Keratinocyte (primary cell): ENCODE measurements around the gene F5. TPM values are rescaled to one million over a fixed set of nuclear protein-coding genes. Genes with fewer than 3 reads are reported as not detected.

Experiments used
- DNase-seq: peaks from one replicate; pipeline ENCODE4 v3.0.0-alpha.2; 2011; ENCODE audit warnings: low read depth, missing footprints, low spot score
- FAIRE-seq: peaks from 2 replicates; lab custom pipeline; 2011; peaks lifted over from hg19 to GRCh38; lab: Jason Lieb, UNC
- H2AFZ ChIP-seq: 2 replicates; pipeline ENCODE4 v1.6.0; 2012; ENCODE audit warnings: low read length, control low read depth, inconsistent platforms; ENCODE audit not compliant: control insufficient read depth
- H3K27ac ChIP-seq: 2 replicates; pipeline ENCODE4 v1.5.1; 2011; ENCODE audit warnings: low read length; ENCODE audit not compliant: control insufficient read depth, insufficient read depth
- H3K27me3 ChIP-seq: 3 replicates; pipeline ENCODE4 v1.6.0; 2011; ENCODE audit warnings: low read length; ENCODE audit not compliant: control insufficient read depth, insufficient read depth; ENCODE audit errors: extremely low read depth
- H3K36me3 ChIP-seq, 2 experiments: 2 replicates in 1 of 2; 3 replicates in 1 of 2; pipeline ENCODE4 v1.5.1; 2011; ENCODE audit warnings: low read length in 2 of 2, mild to moderate bottlenecking in 1 of 2; ENCODE audit not compliant: control insufficient read depth in 2 of 2, insufficient read depth in 2 of 2; ENCODE audit errors: extremely low read depth in 1 of 2
- H3K4me1 ChIP-seq: 3 replicates; pipeline ENCODE4 v1.5.1; 2011; ENCODE audit warnings: low read length; ENCODE audit not compliant: control insufficient read depth, insufficient read depth; ENCODE audit errors: extremely low read depth
- H3K4me2 ChIP-seq: 3 replicates; pipeline ENCODE4 v1.6.0; 2011; ENCODE audit warnings: low read depth, low read length; ENCODE audit not compliant: control insufficient read depth, insufficient read depth; ENCODE audit errors: extremely low read depth
- H3K4me3 ChIP-seq, 3 experiments: fragments of 200-600 bp in 1 of 3; sonication (generic) in 1 of 3; 2 replicates in 2 of 3; 3 replicates in 1 of 3; pipeline ENCODE4 v1.5.1; 2011 to 2016; ENCODE audit warnings: low read length in 3 of 3, mild to moderate bottlenecking in 3 of 3, control low read depth in 2 of 3, inconsistent platforms in 1 of 3, low read depth in 1 of 3, mixed read lengths in 1 of 3, mixed run types in 1 of 3, moderate library complexity in 1 of 3; ENCODE audit not compliant: control insufficient read depth in 2 of 3, insufficient read depth in 2 of 3; ENCODE audit errors: extremely low read depth in 1 of 3
- H3K79me2 ChIP-seq: 2 replicates; pipeline ENCODE4 v1.6.0; 2012; ENCODE audit warnings: low read length; ENCODE audit not compliant: control insufficient read depth, insufficient read depth
- H3K9ac ChIP-seq: 3 replicates; pipeline ENCODE4 v1.6.0; 2011; ENCODE audit warnings: low read length; ENCODE audit not compliant: control insufficient read depth, insufficient read depth; ENCODE audit errors: extremely low read depth
- H3K9me1 ChIP-seq: 3 replicates; pipeline ENCODE4 v1.6.0; 2011; ENCODE audit warnings: low read length; ENCODE audit not compliant: control insufficient read depth, insufficient read depth; ENCODE audit errors: extremely low read depth
- H3K9me3 ChIP-seq: 2 replicates; pipeline ENCODE4 v1.5.1; 2012; ENCODE audit warnings: low read depth, low read length; ENCODE audit not compliant: control insufficient read depth
- H4K20me1 ChIP-seq: 3 replicates; pipeline ENCODE4 v1.6.0; 2011; ENCODE audit warnings: low read length; ENCODE audit not compliant: control insufficient read depth, insufficient read depth; ENCODE audit errors: extremely low read depth
- CTCF ChIP-seq, 3 experiments: IDR thresholded peaks in 1 of 3; conservative IDR thresholded peaks in 1 of 3; optimal IDR thresholded peaks in 1 of 3; 2 replicates in 2 of 3; 3 replicates in 1 of 3; pipeline versions ENCODE3 to v1.5.1; 2011; ENCODE audit warnings: low read length in 3 of 3, mild to moderate bottlenecking in 3 of 3, moderate library complexity in 2 of 3, control low read depth in 1 of 3, inconsistent platforms in 1 of 3; ENCODE audit not compliant: insufficient read depth in 2 of 3; ENCODE audit errors: extremely low read depth in 1 of 3
- EZH2 ChIP-seq: IDR thresholded peaks from one replicate; pipeline ENCODE4 v1.6.1; 2012; ENCODE audit warnings: inconsistent platforms, mild to moderate bottlenecking, low read length, moderate library complexity
- dilution Hi-C: fragments of 300-500 bp; cut with MboI; formaldehyde crosslinking; loops from one replicate; pipeline ENCODE4 v1.7.0; 2020; ENCODE audit warnings: low sequenced_read_pairs; ENCODE audit not compliant: extremely low pct_ligation_motif_present
- polyA plus RNA-seq, 5 experiments: library from polyadenylated mRNA; depleted of rRNA in 3 of 5; stranded (reverse) in 3 of 5; stranded (forward) in 1 of 5; unstranded in 1 of 5; fragments of >200 nt; gene quantifications; 1 replicate in 1 of 5; 2 replicates in 3 of 5; 3 replicates in 1 of 5; pipeline versions ENCODE4 v1.2.1 to v1.2.3, GENCODE V29; 2011 to 2012; ENCODE audit warnings: missing spikeins in 2 of 5, low read depth in 1 of 5, low replicate concordance in 1 of 5

F5 gene
- polyA plus RNA-seq, 1 donor (not counting 4 experiments of a cell fraction or from before 2014, with no cell fraction given): 0.01 TPM

- DNase-seq: no peak
- Histone ChIP-seq H2AFZ (no peak overlapping the region), H3K27me3 (no peaks in the 10 kb centered on the region), H3K9ac (no peak overlapping the region), H3K4me3 (no peak overlapping the region), H3K9me3 (no peaks in the 10 kb centered on the region), H3K79me2 (no peaks in the 10 kb centered on the region), H3K9me1 (no peaks in the 10 kb centered on the region), H4K20me1 (no peaks in the 10 kb centered on the region), H3K4me1 (no peaks in the 10 kb centered on the region), H3K36me3 (no peaks in the 10 kb centered on the region), H3K27ac (no peak overlapping the region), H3K4me2 (no peak overlapping the region)
- no peak for FAIRE-seq
- dilution Hi-C loops: no loop called here
- no peak for TF ChIP-seq EZH2
- no peak for TF ChIP-seq CTCF (optimal IDR thresholded peaks at IDR 0.05 in 1 of 3, IDR thresholded peaks at IDR 0.05 in 1 of 3, conservative IDR thresholded peaks at IDR 0.05 in 1 of 3; ENCODE audit: extremely low read depth in 1 of 3, insufficient read depth in 2 of 3, low read length in 3 of 3)
Measured at GRCh38 chr1:169545472-169545871, 40.8 kb downstream of the F5 start.

- Histone ChIP-seq H3K27me3 (no peaks in the 10 kb centered on the region), H3K9me1 (no peaks in the 10 kb centered on the region), H3K4me2 (peak overlapping the region; percentile 7), H3K9ac (no peak overlapping the region), H3K79me2 (no peaks in the 10 kb centered on the region), H2AFZ (no peak overlapping the region), H3K4me1 (peaks cover 12% of the 10 kb centered on the region), H4K20me1 (no peaks in the 10 kb centered on the region), H3K4me3 (no peak overlapping the region), H3K27ac (no peak overlapping the region), H3K36me3 (no peaks in the 10 kb centered on the region), H3K9me3 (no peaks in the 10 kb centered on the region)
- no peak for TF ChIP-seq CTCF (optimal IDR thresholded peaks at IDR 0.05 in 1 of 3, IDR thresholded peaks at IDR 0.05 in 1 of 3, conservative IDR thresholded peaks at IDR 0.05 in 1 of 3; ENCODE audit: extremely low read depth in 1 of 3, insufficient read depth in 2 of 3, low read length in 3 of 3)
- no peak for TF ChIP-seq EZH2
- dilution Hi-C loops: no loop called here
- FAIRE-seq: peak; percentile 89
- DNase-seq: peak; percentile 56
Measured at GRCh38 chr1:169538998-169539871, 47.0 kb downstream of the F5 start.
